Measurements from ENCODE around the gene SPP1. TPM values are rescaled to one million over a fixed set of nuclear protein-coding genes. Genes with fewer than 3 reads are reported as not detected.
"Not testable (repeated sequence)": the region's sequence is repeated elsewhere in the genome, so short reads cannot be mapped to it uniquely, and the experiment has no call there.

SPP1 gene
- total RNA-seq, 1 experiment from 2014 or later, result not detected

- no peak for TF ChIP-seq CTCF (IDR thresholded peaks at IDR 0.05; ENCODE audit: unreplicated experiment)
- Mint-ChIP-seq H3K27ac (ENCODE audit: low read depth, unreplicated experiment) (no peak overlapping the region), H3K27me3 (ENCODE audit: insufficient read depth, unreplicated experiment) (no peaks in the 10 kb centered on the region), H3K9me3 (ENCODE audit: unreplicated experiment) (no peaks in the 10 kb centered on the region), H3K4me1 (ENCODE audit: insufficient read depth, unreplicated experiment) (peaks cover 5% of the 10 kb centered on the region), H3K36me3 (ENCODE audit: insufficient read depth, unreplicated experiment) (no peaks in the 10 kb centered on the region), H3K4me3 (ENCODE audit: unreplicated experiment) (no peak overlapping the region)
- BruUV-seq (replicated peaks), result no TSS peak
- intact Hi-C loops (cut with micrococcal nuclease), result loop anchor here (1.0 to 2.0 kb wide), 2 partner anchors 133 to 227 kb away; no protein-coding TSS in a partner anchor
- ChIA-PET POLR2A (interaction anchor here (0.5 to 1.9 kb wide), 3 partner anchors 10 to 978 kb away, joined by 4 to 11 read pairs (median 5); partner anchors contain the start of gene SPP1), CTCF (interaction anchor here (0.6 to 4.1 kb wide), 19 partner anchors 9 to 463 kb away, joined by 3 to 26 read pairs (median 4); partner anchors contain the start of gene SPP1)
- no peak for DNase-seq (ENCODE audit: unreplicated experiment)
Measured at GRCh38 chr4:87985887-87986200, 10.3 kb downstream of the SPP1 start.

- BruUV-seq (replicated peaks), result no TSS peak
- DNase-seq (ENCODE audit: unreplicated experiment), result no peak
- POLR2A ChIA-PET, result interaction anchor here (0.8 to 1.9 kb wide), 2 partner anchors 11 to 18 kb away, joined by 3 to 11 read pairs; partner anchors contain the start of gene SPP1
- intact Hi-C loops (cut with micrococcal nuclease), result no loop called here
- Mint-ChIP-seq H3K9me3 (ENCODE audit: unreplicated experiment) (no peaks in the 10 kb centered on the region), H3K4me3 (ENCODE audit: unreplicated experiment) (no peak overlapping the region), H3K36me3 (ENCODE audit: insufficient read depth, unreplicated experiment) (no peaks in the 10 kb centered on the region), H3K27me3 (ENCODE audit: insufficient read depth, unreplicated experiment) (no peaks in the 10 kb centered on the region), H3K4me1 (ENCODE audit: insufficient read depth, unreplicated experiment) (peaks cover 5% of the 10 kb centered on the region), H3K27ac (ENCODE audit: low read depth, unreplicated experiment) (no peak overlapping the region)
- no peak for TF ChIP-seq CTCF (IDR thresholded peaks at IDR 0.05; ENCODE audit: unreplicated experiment)
- CTCF ChIA-PET, result interaction anchor here (0.6 to 4.1 kb wide), 17 partner anchors 9 to 519 kb away, joined by 3 to 26 read pairs (median 4); partner anchors contain the start of gene SPP1
Measured at GRCh38 chr4:87986508-87986907, 11.0 kb downstream of the SPP1 start.

- Mint-ChIP-seq H3K27ac (ENCODE audit: low read depth, unreplicated experiment) (no peak overlapping the region), H3K9me3 (ENCODE audit: unreplicated experiment) (no peaks in the 10 kb centered on the region), H3K27me3 (ENCODE audit: insufficient read depth, unreplicated experiment) (no peaks in the 10 kb centered on the region), H3K4me3 (ENCODE audit: unreplicated experiment) (no peak overlapping the region), H3K36me3 (ENCODE audit: insufficient read depth, unreplicated experiment) (no peaks in the 10 kb centered on the region), H3K4me1 (ENCODE audit: insufficient read depth, unreplicated experiment) (peaks cover 5% of the 10 kb centered on the region)
- ChIA-PET CTCF (interaction anchor here (0.9 to 1.0 kb wide), 2 partner anchors 9 to 140 kb away, joined by 4 read pairs; no protein-coding TSS in a partner anchor), POLR2A (interaction anchor here (1.1 to 1.2 kb wide), 2 partner anchors 12 to 41 kb away, joined by 3 to 5 read pairs; no protein-coding TSS in a partner anchor)
- no peak for TF ChIP-seq CTCF (IDR thresholded peaks at IDR 0.05; ENCODE audit: unreplicated experiment)
- intact Hi-C loops (cut with micrococcal nuclease), result no loop called here
- no TSS peak for BruUV-seq (replicated peaks)
- DNase-seq (ENCODE audit: unreplicated experiment), result no peak
Measured at GRCh38 chr4:87989765-87990164, 14.3 kb downstream of the SPP1 start.

GRCh38 chr4:87995435-87995834 lies 19.9 kb downstream of the SPP1 start:
- Mint-ChIP-seq H3K36me3 (ENCODE audit: insufficient read depth, unreplicated experiment) (no peaks in the 10 kb centered on the region), H3K27ac (ENCODE audit: low read depth, unreplicated experiment) (no peak overlapping the region), H3K27me3 (ENCODE audit: insufficient read depth, unreplicated experiment) (no peaks in the 10 kb centered on the region), H3K9me3 (ENCODE audit: unreplicated experiment) (no peaks in the 10 kb centered on the region), H3K4me3 (ENCODE audit: unreplicated experiment) (no peak overlapping the region), H3K4me1 (ENCODE audit: insufficient read depth, unreplicated experiment) (no peaks in the 10 kb centered on the region)
- no peak for DNase-seq (ENCODE audit: unreplicated experiment)
- BruUV-seq (replicated peaks), result no TSS peak
- no peak for TF ChIP-seq CTCF (IDR thresholded peaks at IDR 0.05; ENCODE audit: unreplicated experiment)
- CTCF ChIA-PET, result interaction anchor here (0.6 to 1.4 kb wide), 3 partner anchors 10 to 571 kb away, joined by 3 to 7 read pairs (median 6); no protein-coding TSS in a partner anchor
- intact Hi-C loops (cut with micrococcal nuclease), result no loop called here
- POLR2A ChIA-PET, result no interaction called here

GRCh38 chr4:87999191-87999691 lies 23.7 kb downstream of the SPP1 start:
- H3K4me3 Mint-ChIP-seq (ENCODE audit: unreplicated experiment); H3K4me1 Mint-ChIP-seq (ENCODE audit: insufficient read depth, unreplicated experiment); H3K9me3 Mint-ChIP-seq (ENCODE audit: unreplicated experiment); POLR2A ChIA-PET; BruUV-seq (replicated peaks); H3K27me3 Mint-ChIP-seq (ENCODE audit: insufficient read depth, unreplicated experiment); H3K36me3 Mint-ChIP-seq (ENCODE audit: insufficient read depth, unreplicated experiment); DNase-seq (ENCODE audit: unreplicated experiment); intact Hi-C loops (cut with micrococcal nuclease); H3K27ac Mint-ChIP-seq (ENCODE audit: low read depth, unreplicated experiment): not testable (repeated sequence)
- CTCF ChIA-PET, result interaction anchor here (1.0 to 2.2 kb wide), 2 partner anchors 26 to 146 kb away, joined by 4 to 5 read pairs; no protein-coding TSS in a partner anchor
